HG03571 (cell line): ENCODE results near the gene HP.
A peak's percentile ranks its signal among the peaks of the same experiment; 100 is the strongest.

Experiments
- ATAC-seq: cut with Tn5 transposase; IDR thresholded peaks from one replicate; pipeline ENCODE4 v1.9.1; 2021; ENCODE audit not compliant: unreplicated experiment

HP gene

GRCh38 chr16:72083778-72084404 lies 29.6 kb downstream of the HP start:
- ATAC-seq, result no peak

- ATAC-seq, result no peak
Observed at GRCh38 chr16:72084445-72084844, 30.1 kb downstream of the HP start.

DNA sequence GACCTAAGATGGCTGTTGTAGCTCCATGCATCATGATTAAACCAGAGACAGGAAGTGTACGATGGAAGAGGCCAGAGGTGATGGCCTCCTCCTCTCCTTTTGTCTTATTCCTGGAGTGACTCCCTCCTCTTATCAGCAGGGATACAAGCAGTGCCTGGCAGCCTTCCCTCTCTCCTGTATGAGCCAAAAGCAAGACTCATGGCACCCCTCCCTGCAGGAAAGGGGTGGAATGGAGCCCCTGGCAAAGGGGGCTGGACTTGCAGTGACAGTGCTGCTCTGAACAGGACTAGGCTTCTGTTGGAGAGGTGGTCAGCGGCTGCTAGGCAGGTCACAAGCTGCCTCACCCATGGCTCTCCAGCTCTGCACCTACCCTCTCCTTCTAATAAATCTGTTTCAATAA lies 30.7 kb downstream of the HP start:
- no peak for ATAC-seq

DNA sequence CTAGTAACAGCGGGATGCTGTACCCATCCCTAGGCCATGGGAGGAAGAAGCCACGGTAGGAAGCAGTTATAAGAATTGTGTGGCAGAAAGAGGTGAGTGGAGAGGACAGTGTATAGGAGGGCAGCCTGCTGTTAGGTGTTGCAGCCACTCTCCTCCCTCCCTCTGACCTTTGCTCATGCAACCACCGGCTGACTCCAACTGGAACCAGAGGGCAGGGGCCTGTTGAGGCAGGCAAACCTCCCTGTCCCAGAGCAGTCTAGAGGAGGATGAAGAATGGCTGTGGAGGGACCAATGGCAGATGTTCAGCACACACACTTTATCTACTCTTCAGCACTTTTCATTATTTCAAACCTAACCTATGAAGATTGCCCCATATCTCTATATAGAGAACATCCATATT lies 36.9 kb downstream of the HP start:
- no peak for ATAC-seq

GRCh38 chr16:72092832-72093447 lies 38.6 kb downstream of the HP start:
- ATAC-seq, result no peak

DNA sequence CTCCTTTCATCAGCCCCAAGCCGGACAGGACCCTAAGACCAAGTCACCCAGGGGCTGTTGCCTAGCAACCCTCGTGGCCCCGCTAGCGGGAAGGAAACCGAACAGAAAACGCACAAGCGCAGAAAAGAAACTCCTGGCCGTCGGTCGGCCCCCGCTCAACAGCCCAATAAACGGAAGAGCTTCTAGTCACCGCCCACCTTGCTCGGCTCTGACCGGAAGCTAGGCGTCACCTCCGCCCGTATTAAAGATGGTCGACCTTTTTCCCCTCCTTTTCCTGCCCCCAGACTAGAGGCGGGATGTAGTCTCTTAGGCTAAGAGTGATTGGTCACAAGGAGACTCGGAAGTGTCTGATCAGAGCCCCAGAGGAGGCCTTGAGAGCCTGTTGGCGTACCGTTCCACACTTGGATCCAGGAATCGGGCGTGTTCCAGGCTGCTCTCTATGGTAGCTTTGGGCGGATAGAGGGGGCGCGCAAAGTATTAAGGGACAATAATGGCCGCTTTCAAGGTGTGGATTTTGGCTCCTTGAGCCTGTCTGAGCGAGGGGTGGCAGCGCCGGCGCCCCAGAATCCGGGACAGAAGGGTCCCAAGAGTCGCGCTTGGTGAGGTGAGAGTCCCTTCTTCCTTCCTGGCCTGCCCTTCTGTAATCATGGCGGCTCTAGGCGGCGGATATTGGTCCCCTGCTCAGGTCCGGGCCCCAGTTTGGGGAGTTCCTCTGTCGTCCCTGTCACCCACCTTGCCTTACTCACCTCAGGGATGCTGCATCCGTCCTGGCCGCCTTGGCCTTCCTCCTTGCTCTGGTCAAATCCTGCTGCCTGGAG lies 39.4 kb downstream of the HP start, which contains the start of the genes DHX38 and TXNL4B:
Gene DHX38, plus strand, starts transcription at position 400 of the 818 bp plus-strand sequence. CDS start 2,311 bp downstream, outside the sequence.
Gene TXNL4B, minus strand, starts transcription at position 173 of the 818 bp plus-strand sequence. CDS start 2,871 bp downstream, outside the sequence.
- ATAC-seq, result peak; percentile 99

- ATAC-seq, result peak; percentile 2
Observed at GRCh38 chr16:72094266-72094610, 39.9 kb downstream of the HP start.

- ATAC-seq, result no peak
Observed at GRCh38 chr16:72098936-72099335, 44.6 kb downstream of the HP start.

- ATAC-seq, result no peak
Observed at GRCh38 chr16:72099377-72099818, 45.1 kb downstream of the HP start.

GRCh38 chr16:72101195-72101594 lies 46.9 kb downstream of the HP start:
- no peak for ATAC-seq

- no peak for ATAC-seq
Observed at GRCh38 chr16:72104905-72105304, 50.6 kb downstream of the HP start.

DNA sequence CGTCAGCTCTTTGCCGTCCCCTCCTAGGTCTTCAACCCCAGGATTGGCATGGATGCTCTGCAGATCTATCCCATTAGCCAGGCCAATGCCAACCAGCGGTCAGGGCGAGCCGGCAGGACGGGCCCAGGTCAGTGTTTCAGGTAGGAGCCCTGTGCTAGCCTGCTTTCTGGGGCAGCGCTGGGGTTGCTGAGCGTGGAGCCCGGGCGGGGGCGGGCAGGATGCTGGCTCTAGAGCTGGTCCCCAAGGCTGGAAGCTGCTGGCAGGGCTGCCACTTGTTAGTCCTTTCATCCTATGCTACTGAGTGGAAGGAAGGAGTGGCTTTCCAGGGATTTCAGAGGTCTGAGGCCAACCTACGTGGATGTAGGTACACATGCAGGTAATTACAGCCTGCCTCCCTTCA lies 51.7 kb downstream of the HP start:
- no peak for ATAC-seq

GRCh38 chr16:72107371-72107770 lies 53.1 kb downstream of the HP start:
- ATAC-seq, result no peak

DNA sequence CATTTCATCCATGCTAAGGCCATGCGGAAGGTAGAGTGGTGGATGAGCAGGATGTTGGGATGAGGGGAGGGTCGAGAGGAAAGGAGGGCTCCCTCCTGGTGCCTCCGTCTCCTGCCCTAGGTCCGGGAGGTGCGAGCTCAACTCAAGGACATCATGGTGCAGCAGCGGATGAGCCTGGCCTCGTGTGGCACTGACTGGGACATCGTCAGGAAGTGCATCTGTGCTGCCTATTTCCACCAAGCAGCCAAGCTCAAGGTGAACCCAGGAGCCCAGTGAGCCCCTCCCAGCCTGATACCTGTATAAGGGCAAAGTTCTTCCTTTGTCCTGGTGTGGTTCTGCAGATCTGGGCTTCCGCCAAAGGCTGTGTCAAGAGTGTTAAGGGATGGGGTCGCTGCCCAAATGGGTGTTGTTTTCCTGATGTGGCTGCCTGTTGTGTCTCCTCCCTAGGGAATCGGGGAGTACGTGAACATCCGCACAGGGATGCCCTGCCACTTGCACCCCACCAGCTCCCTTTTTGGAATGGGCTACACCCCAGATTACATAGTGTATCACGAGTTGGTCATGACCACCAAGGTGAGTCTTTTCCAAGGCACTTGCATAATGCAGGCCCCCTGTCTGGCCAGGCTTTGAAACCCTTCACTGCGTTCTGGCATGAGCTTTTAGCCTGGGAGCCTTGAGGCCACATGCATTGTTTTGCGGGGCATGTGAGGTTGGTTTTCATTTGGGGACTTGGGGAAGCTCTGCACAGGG lies 54.2 kb downstream of the HP start:
- ATAC-seq, result no peak

- ATAC-seq, result no peak
Observed at GRCh38 chr16:72109300-72109699, 55.0 kb downstream of the HP start.

DNA sequence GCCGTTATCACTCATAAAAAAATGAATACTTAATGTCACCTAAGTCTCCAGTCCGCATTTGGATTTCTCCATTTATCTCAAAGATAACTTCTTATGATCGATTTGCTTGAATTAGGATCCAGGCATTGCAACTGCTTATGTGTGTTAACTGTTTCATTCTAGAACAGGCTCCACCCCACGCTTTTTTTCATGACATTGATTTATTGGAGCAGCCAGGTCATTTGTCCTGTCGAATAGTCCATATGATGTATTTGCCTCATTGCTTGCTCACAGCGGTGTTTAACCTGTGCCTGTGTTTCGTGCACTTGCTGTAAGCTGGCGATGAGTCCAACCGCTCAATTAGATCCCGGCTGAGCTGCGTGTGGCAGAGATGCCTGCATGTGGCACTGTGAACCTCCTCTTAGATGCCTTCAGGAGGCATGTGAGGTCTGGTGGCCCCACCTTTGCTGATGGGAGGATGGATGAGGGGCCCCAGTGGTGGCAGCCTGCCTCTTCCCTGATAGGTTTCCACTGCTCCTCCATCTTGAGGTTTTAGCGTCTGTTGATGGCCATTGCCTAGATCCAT lies 55.7 kb downstream of the HP start:
- ATAC-seq, result no peak
